Natural killer cell (primary cell): ENCODE measurements around the gene FHDC1. TPM values are rescaled to one million over a fixed set of nuclear protein-coding genes. Genes with fewer than 3 reads are reported as not detected.
A peak's percentile ranks its signal among the peaks of the same experiment; 100 is the strongest.

Experiments
- ATAC-seq, 3 donors: fragments of 150-1000 bp in 2 of 3; fragments of 200-7000 bp in 1 of 3; cut with Tn5 transposase; 1 replicate in 1 of 3; 2 replicates in 2 of 3; pipeline ENCODE4 v1.10.0; 2021; ENCODE audit warnings: mild to moderate bottlenecking in 2 of 3, moderate library complexity in 2 of 3
- DNase-seq, 2 donors: peaks; one replicate each; pipeline versions ENCODE4 v3.0.0 to v3.0.0-alpha.2; 2013 to 2021; ENCODE audit warnings: mixed read lengths in 1 of 2
- H3K27ac ChIP-seq: one replicate; pipeline ENCODE4 v1.5.1; 2013; ENCODE audit warnings: mild to moderate bottlenecking, low read length
- H3K27me3 ChIP-seq: one replicate; pipeline ENCODE4 v1.6.1; 2013; ENCODE audit warnings: low read length; ENCODE audit not compliant: control insufficient read depth, insufficient read depth
- H3K36me3 ChIP-seq: one replicate; pipeline ENCODE4 v1.6.1; 2013; ENCODE audit warnings: low read length; ENCODE audit not compliant: control insufficient read depth, insufficient read depth
- H3K4me1 ChIP-seq: one replicate; pipeline ENCODE4 v1.6.1; 2013; ENCODE audit warnings: low read length; ENCODE audit not compliant: control insufficient read depth, insufficient read depth
- H3K4me3 ChIP-seq: one replicate; pipeline ENCODE4 v1.5.1; 2013; ENCODE audit warnings: low read length
- H3K9me3 ChIP-seq: one replicate; pipeline ENCODE4 v1.6.1; 2013; ENCODE audit warnings: low read length; ENCODE audit not compliant: control insufficient read depth, insufficient read depth
- H3K27ac Mint-ChIP-seq, 2 donors: one replicate each; pipeline ENCODE4 v1.8.0; 2022; ENCODE audit warnings: mild to moderate bottlenecking in 2 of 2, mixed read lengths in 2 of 2, moderate library complexity in 1 of 2
- H3K27me3 Mint-ChIP-seq, 2 donors: one replicate each; pipeline ENCODE4 v1.8.0; 2022; ENCODE audit warnings: low read depth in 2 of 2, mixed read lengths in 2 of 2
- H3K36me3 Mint-ChIP-seq: one replicate; pipeline ENCODE4 v1.8.0; 2022; ENCODE audit warnings: mixed read lengths
- H3K4me1 Mint-ChIP-seq, 2 donors: one replicate each; pipeline ENCODE4 v1.8.0; 2022; ENCODE audit warnings: mixed read lengths in 2 of 2
- H3K4me3 Mint-ChIP-seq: one replicate; pipeline ENCODE4 v1.8.0; 2022; ENCODE audit warnings: mild to moderate bottlenecking, moderate library complexity, mixed read lengths
- H3K9me3 Mint-ChIP-seq, 2 donors: one replicate each; pipeline ENCODE4 v1.8.0; 2022; ENCODE audit warnings: mixed read lengths in 2 of 2
- WGBS: methylation state at CpG from one replicate; pipeline ENCODE4 v1.1.7; 2013; ENCODE audit warnings: missing lambda C conversion rate; ENCODE audit not compliant: insufficient coverage; 5-methylcytosine and 5-hydroxymethylcytosine counted together
- intact Hi-C: fragments of 100-400 bp; cut with micrococcal nuclease; formaldehyde crosslinking; loops from one replicate; pipeline ENCODE4 v1.14.2; 2022
- total RNA-seq, 4 donors: library from RNA; stranded (reverse); fragments of 120-200 nt in 1 of 4; gene quantifications; one replicate each; pipeline versions ENCODE4 v1.2.3 to v1.2.4, GENCODE V29; 2013 to 2022
- TF ChIP-seq, protein P1 (sequence below): fragments of 200-600 bp; IDR thresholded peaks from one replicate; pipeline ENCODE4 v1.8.0; 2022; ENCODE audit warnings: antibody characterized with exemption

Gene FHDC1
- total RNA-seq, 3 donors from 2014 or later (not counting 1 experiment from before 2014, with no cell fraction given) = 0.10 to 0.23 (median 0.16) TPM

DNA sequence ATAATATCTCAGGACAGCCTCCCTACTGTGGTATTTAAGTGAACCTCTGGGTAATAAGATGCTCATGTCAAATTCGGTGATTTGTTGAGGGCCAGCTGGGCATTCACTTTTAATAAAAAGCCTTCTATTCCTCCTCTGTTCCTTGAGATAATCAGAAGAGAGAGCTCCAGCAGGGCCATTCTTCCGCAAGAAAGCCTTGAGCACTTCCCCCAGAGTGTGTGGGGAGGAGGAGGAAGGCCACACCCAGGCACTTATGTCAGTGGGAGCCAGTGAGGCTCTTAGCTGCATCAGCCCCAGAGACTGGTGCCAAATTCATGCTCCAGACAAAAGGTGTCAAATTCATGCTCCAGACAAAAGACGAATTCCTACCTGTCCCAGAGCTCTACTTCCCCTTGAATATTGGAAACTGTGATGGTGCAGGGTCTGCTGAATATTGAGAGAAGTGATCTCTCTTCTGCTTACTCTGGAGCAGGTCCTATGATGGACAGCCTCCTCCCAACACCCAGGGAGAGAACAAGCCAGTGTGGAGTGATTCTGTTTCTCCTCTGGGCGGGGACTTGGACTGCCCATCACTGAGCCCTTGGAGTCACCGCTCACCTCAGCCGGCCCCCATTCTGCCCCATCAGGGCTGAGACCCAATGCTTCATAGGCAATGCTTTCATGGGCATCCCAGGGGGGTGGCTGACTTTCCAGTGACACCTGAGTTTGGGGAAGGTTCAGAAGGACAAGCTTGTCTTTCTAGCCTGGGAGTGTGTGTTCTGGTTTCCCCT, 68.1 kb downstream of the FHDC1 start:
- Mint-ChIP-seq H3K4me3 (no peak overlapping the region), H3K9me3 (no peaks in the 10 kb centered on the region), H3K4me1 (peaks cover 17 to 21% of the 10 kb centered on the region in 2 donors), H3K27ac (no peak overlapping the region), H3K36me3 (no peaks in the 10 kb centered on the region), H3K27me3 (no peaks in the 10 kb centered on the region)
- Histone ChIP-seq H3K4me1 (peaks cover 11% of the 10 kb centered on the region), H3K36me3 (no peaks in the 10 kb centered on the region), H3K9me3 (no peaks in the 10 kb centered on the region), H3K27me3 (no peaks in the 10 kb centered on the region), H3K4me3 (no peak overlapping the region), H3K27ac (no peak overlapping the region)
- TF ChIP-seq, protein P1, sequence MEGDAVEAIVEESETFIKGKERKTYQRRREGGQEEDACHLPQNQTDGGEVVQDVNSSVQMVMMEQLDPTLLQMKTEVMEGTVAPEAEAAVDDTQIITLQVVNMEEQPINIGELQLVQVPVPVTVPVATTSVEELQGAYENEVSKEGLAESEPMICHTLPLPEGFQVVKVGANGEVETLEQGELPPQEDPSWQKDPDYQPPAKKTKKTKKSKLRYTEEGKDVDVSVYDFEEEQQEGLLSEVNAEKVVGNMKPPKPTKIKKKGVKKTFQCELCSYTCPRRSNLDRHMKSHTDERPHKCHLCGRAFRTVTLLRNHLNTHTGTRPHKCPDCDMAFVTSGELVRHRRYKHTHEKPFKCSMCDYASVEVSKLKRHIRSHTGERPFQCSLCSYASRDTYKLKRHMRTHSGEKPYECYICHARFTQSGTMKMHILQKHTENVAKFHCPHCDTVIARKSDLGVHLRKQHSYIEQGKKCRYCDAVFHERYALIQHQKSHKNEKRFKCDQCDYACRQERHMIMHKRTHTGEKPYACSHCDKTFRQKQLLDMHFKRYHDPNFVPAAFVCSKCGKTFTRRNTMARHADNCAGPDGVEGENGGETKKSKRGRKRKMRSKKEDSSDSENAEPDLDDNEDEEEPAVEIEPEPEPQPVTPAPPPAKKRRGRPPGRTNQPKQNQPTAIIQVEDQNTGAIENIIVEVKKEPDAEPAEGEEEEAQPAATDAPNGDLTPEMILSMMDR = no peak
- 70% methylated on average over 5 of the region's 6 CpGs for WGBS
- no peak for ATAC-seq
- intact Hi-C loops = no loop called here
- DNase-seq = no peak

DNA sequence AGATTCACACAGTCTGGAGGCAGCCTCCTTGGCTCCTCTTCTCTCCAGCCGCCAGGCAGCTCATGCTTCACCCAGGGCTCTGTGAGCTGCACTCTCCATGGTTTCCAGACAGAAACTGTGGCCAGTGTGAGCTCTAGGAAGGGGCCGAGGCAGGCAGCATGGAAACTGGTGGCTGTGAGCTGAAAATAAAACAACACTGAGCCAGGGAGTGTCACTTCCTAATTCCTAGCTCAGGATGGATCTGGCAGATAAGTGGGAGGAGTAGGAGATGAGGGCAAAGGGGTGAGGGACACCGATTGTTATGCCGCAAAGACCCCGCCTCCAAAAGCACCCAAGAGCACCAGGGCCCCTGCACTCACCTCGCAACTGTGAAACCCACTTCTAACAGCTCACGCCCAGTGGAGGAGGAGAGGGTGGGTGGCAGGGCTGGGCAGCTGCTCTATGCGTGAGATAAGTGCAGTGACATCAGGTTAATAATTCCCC, 69.8 kb downstream of the FHDC1 start:
- intact Hi-C loops = no loop called here
- TF ChIP-seq, protein P1 = no peak
- no peaks in the 10 kb centered on the region for H3K9me3 Mint-ChIP-seq

DNA sequence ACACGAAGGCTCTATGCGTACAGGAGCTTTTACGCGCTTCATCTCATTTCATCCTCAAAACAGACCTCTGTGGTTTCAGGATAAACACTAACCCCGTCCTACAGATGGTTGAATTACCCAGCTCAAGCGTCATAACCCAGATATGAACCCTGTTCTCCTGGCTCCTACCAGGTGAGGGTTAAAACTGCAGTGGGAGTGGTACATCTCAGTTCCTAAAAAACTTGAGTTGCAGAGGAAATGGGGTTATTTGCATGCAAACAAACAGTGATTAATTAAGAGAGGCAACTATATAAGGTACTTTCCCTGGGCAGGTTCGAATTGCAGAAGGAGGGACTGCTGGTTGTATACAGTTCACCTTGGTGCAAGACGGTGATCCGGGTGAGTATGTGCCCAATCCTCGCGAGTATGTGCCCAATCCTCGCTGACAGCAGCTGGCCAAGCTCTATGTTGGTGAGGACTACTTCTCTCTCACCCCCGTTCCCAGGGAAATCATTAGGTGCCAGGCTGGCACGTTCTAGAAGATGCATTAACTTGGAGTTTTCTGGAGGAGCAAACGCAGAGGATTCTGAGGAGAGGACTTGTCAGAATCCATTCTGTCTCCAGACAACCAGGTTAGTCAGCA, 72.6 kb downstream of the FHDC1 start:
- Mint-ChIP-seq H3K27me3 (no peaks in the 10 kb centered on the region), H3K36me3 (no peaks in the 10 kb centered on the region), H3K27ac (no peak overlapping the region), H3K4me1 (peaks cover 17 to 21% of the 10 kb centered on the region in 2 donors), H3K4me3 (no peak overlapping the region), H3K9me3 (no peaks in the 10 kb centered on the region)
- peaks cover 11% of the 10 kb centered on the region for H3K4me1 ChIP-seq
- H3K9me3 ChIP-seq = no peaks in the 10 kb centered on the region
- TF ChIP-seq, protein P1 = no peak
- 79% methylated on average over 14 of the region's 15 CpGs for WGBS
- ATAC-seq (no peak), DNase-seq (no peak)
- intact Hi-C loops = no loop called here
- no peak overlapping the region for H3K4me3 ChIP-seq
- no peaks in the 10 kb centered on the region for H3K27me3 ChIP-seq
- no peaks in the 10 kb centered on the region for H3K36me3 ChIP-seq
- H3K27ac ChIP-seq = no peak overlapping the region

More for the DNA sequence above, 69.8 kb downstream of the FHDC1 start:
- ATAC-seq = peak in 2 of 3 donors; percentile 68 to 91
- Histone ChIP-seq H3K27me3 (no peaks in the 10 kb centered on the region), H3K4me1 (peaks cover 11% of the 10 kb centered on the region), H3K27ac (no peak overlapping the region), H3K4me3 (no peak overlapping the region), H3K36me3 (no peaks in the 10 kb centered on the region), H3K9me3 (no peaks in the 10 kb centered on the region)
- Mint-ChIP-seq H3K27ac (peak overlapping the region in 1 of 2 donors; percentile 53), H3K4me1 (peaks cover 17 to 21% of the 10 kb centered on the region in 2 donors), H3K4me3 (no peak overlapping the region), H3K36me3 (no peaks in the 10 kb centered on the region), H3K27me3 (no peaks in the 10 kb centered on the region)
- 64% methylated on average over 2 of the region's 8 CpGs for WGBS
- no peak for DNase-seq
